Neural progenitor cell (in vitro differentiated cells): ENCODE results near the gene TPGS1. TPM values are rescaled to one million over a fixed set of nuclear protein-coding genes. Genes with fewer than 3 reads are reported as not detected.
A peak's percentile ranks its signal among the peaks of the same experiment; 100 is the strongest.
"Not testable (repeated sequence)": the region's sequence is repeated elsewhere in the genome, so short reads cannot be mapped to it uniquely, and the experiment has no call there.

Experiments used
- DNase-seq: peaks from one replicate; pipeline ENCODE4 v3.0.0-alpha.2; 2016; ENCODE audit warnings: low spot score
- H2AFZ ChIP-seq: fragments of 200-600 bp; sonication (generic); replicated peaks from 2 replicates; pipeline ENCODE4 v1.6.1; 2016; ENCODE audit warnings: antibody characterized with exemption
- H3F3A ChIP-seq: fragments of 200-600 bp; sonication (generic); 2 replicates; pipeline ENCODE4 v1.6.1; 2016; ENCODE audit warnings: antibody characterized with exemption, low read depth
- H3K27ac ChIP-seq: fragments of 200-600 bp; sonication (generic); 2 replicates; pipeline ENCODE4 v1.5.1; 2016; ENCODE audit warnings: mild to moderate bottlenecking
- H3K27me3 ChIP-seq: fragments of 200-600 bp; sonication (generic); 2 replicates; pipeline ENCODE4 v1.6.1; 2016; ENCODE audit warnings: mild to moderate bottlenecking, moderate library complexity
- H3K36me3 ChIP-seq: fragments of 200-600 bp; sonication (generic); 2 replicates; pipeline ENCODE4 v1.5.1; 2016
- H3K4me1 ChIP-seq: fragments of 200-600 bp; sonication (generic); 2 replicates; pipeline ENCODE4 v1.6.1; 2016; ENCODE audit warnings: mixed run types
- H3K4me2 ChIP-seq: fragments of 200-600 bp; sonication (generic); 2 replicates; pipeline ENCODE4 v1.6.1; 2016
- H3K4me3 ChIP-seq: fragments of 200-600 bp; sonication (generic); 2 replicates; pipeline ENCODE4 v1.5.1; 2016
- H3K79me2 ChIP-seq: fragments of 200-600 bp; sonication (generic); 2 replicates; pipeline ENCODE4 v1.6.1; 2016; ENCODE audit warnings: low read depth
- H3K9ac ChIP-seq: fragments of 200-600 bp; sonication (generic); 2 replicates; pipeline ENCODE4 v1.6.1; 2016
- H3K9me3 ChIP-seq: fragments of 200-600 bp; sonication (generic); 2 replicates; pipeline ENCODE4 v1.5.1; 2016; ENCODE audit warnings: low read depth
- H4K20me1 ChIP-seq: fragments of 200-600 bp; sonication (generic); 2 replicates; pipeline ENCODE4 v1.6.1; 2016; ENCODE audit warnings: low read depth
- H3K27ac Mint-ChIP-seq: 3 replicates; pipeline ENCODE4 v1.8.0; 2021; ENCODE audit warnings: mixed read lengths
- H3K27me3 Mint-ChIP-seq: 2 replicates; pipeline ENCODE4 v1.8.0; 2022; ENCODE audit warnings: low read depth, mild to moderate bottlenecking, inconsistent platforms, moderate library complexity, mixed read lengths; ENCODE audit not compliant: insufficient read depth
- H3K36me3 Mint-ChIP-seq: 3 replicates; pipeline ENCODE4 v1.8.0; 2021; ENCODE audit warnings: mixed read lengths
- H3K4me1 Mint-ChIP-seq: 3 replicates; pipeline ENCODE4 v1.8.0; 2021; ENCODE audit warnings: mixed read lengths
- H3K4me3 Mint-ChIP-seq: 3 replicates; pipeline ENCODE4 v1.8.0; 2021; ENCODE audit warnings: mild to moderate bottlenecking, moderate library complexity, mixed read lengths
- H3K9me3 Mint-ChIP-seq: 3 replicates; pipeline ENCODE4 v1.8.0; 2020; ENCODE audit warnings: mixed read lengths
- EZH2 ChIP-seq: fragments of 200-600 bp; sonication (generic); IDR thresholded peaks from 2 replicates; pipeline ENCODE4 v1.6.1; 2017; ENCODE audit warnings: antibody characterized with exemption, mild to moderate bottlenecking, moderate library complexity
- EZH2phosphoT487 ChIP-seq: fragments of 200-600 bp; sonication (generic); IDR thresholded peaks from 2 replicates; pipeline ENCODE4 v1.6.1; 2017; ENCODE audit warnings: antibody characterized with exemption
- total RNA-seq: library from RNA; depleted of rRNA; stranded (reverse); fragments of >200 nt; gene quantifications from 2 replicates; pipeline ENCODE4 v1.2.3, GENCODE V29; 2015; ENCODE audit warnings: low replicate concordance
- TF ChIP-seq, protein P1 (sequence below): fragments of 200-600 bp; sonication (generic); IDR thresholded peaks from 2 replicates; pipeline ENCODE4 v1.5.1; 2017; ENCODE audit warnings: antibody characterized with exemption, mild to moderate bottlenecking

Gene TPGS1
- total RNA-seq, 1 donor from 2014 or later, result 9.4 TPM

DNA sequence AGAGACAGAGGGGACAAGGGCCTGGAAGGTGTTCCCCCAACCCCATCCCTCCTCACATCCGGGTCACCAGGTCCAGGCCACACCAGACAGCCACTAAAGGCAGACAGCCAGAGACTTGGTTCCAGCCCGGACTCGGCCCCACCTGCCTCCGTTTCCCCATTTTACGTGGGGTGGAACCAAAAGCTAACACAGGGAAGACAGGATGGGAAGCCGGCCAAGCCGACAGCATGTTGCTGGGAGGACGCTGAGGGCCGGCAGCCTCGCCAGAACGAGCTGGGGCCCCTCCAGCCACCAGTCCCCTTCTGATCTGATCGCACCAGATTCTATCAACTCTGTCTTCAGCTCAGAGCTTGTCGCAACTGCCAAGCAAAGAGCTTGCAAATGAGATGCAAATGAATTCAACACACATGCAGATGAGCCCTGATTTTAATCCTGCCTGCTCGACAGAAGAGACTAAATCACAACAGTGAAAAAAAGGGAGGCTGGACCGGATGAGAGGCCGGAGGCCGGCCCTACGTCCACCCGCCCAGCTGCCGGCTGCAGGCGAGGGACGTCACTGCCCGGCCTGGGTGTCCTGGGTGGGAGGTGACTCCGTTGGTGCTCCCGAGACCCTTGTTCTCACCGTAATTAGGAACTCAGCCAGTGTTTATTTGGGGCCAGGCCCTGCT lies 28.9 kb upstream of the TPGS1 start:
- H3F3A ChIP-seq, result peaks cover 12% of the 10 kb centered on the region
- H3K4me3 ChIP-seq, result no peak overlapping the region
- H3K9ac ChIP-seq, result no peak overlapping the region
- H3K27me3 ChIP-seq, result no peaks in the 10 kb centered on the region
- DNase-seq, result no peak
- no peaks in the 10 kb centered on the region for H3K36me3 ChIP-seq
- Mint-ChIP-seq H3K27ac (no peak overlapping the region), H3K9me3 (peaks cover 22% of the 10 kb centered on the region), H3K36me3 (peaks cover 4% of the 10 kb centered on the region), H3K4me1 (peaks cover 16% of the 10 kb centered on the region), H3K4me3 (peak overlapping the region; percentile 27), H3K27me3 (peaks cover 31% of the 10 kb centered on the region)
- H3K4me1 ChIP-seq, result no peaks in the 10 kb centered on the region
- no peaks in the 10 kb centered on the region for H4K20me1 ChIP-seq
- H3K79me2 ChIP-seq, result no peaks in the 10 kb centered on the region
- TF ChIP-seq EZH2phosphoT487 (no peak), EZH2 (no peak)
- TF ChIP-seq, protein P1, sequence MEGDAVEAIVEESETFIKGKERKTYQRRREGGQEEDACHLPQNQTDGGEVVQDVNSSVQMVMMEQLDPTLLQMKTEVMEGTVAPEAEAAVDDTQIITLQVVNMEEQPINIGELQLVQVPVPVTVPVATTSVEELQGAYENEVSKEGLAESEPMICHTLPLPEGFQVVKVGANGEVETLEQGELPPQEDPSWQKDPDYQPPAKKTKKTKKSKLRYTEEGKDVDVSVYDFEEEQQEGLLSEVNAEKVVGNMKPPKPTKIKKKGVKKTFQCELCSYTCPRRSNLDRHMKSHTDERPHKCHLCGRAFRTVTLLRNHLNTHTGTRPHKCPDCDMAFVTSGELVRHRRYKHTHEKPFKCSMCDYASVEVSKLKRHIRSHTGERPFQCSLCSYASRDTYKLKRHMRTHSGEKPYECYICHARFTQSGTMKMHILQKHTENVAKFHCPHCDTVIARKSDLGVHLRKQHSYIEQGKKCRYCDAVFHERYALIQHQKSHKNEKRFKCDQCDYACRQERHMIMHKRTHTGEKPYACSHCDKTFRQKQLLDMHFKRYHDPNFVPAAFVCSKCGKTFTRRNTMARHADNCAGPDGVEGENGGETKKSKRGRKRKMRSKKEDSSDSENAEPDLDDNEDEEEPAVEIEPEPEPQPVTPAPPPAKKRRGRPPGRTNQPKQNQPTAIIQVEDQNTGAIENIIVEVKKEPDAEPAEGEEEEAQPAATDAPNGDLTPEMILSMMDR, result no peak
- H3K9me3 ChIP-seq, result no peaks in the 10 kb centered on the region
- no peak overlapping the region for H2AFZ ChIP-seq
- H3K27ac ChIP-seq, result no peak overlapping the region
- H3K4me2 ChIP-seq, result no peak overlapping the region

DNA sequence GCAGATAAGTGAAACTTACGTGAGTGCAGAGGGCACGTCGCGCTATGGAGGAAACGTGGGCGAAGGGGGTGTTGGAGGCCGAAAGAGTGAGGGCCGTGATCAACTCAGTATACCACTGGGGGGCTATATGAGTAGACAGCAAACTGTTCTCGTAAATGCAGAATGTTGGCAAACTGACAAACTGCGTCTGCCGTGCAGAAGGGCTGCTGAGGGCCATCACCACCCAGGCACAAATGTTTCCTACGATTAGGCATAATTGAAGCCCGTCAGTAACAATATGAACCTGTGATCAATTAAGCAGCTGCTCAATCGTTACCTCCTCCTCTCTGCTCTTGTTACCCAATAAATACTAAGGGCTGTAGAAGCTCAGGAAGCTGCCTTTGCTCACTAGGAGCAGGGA lies 28.3 kb upstream of the TPGS1 start:
- Histone ChIP-seq H3K27ac (no peak overlapping the region), H3K4me1 (no peaks in the 10 kb centered on the region), H3K9ac (no peak overlapping the region), H3K79me2 (no peaks in the 10 kb centered on the region), H3F3A (peaks cover 12% of the 10 kb centered on the region), H3K4me3 (no peak overlapping the region), H3K9me3 (no peaks in the 10 kb centered on the region), H4K20me1 (no peaks in the 10 kb centered on the region), H3K36me3 (no peaks in the 10 kb centered on the region), H3K27me3 (no peaks in the 10 kb centered on the region), H2AFZ (no peak overlapping the region), H3K4me2 (no peak overlapping the region)
- H3K4me1 Mint-ChIP-seq, result peaks cover 18% of the 10 kb centered on the region
- peaks cover 4% of the 10 kb centered on the region for H3K36me3 Mint-ChIP-seq
- no peak overlapping the region for H3K4me3 Mint-ChIP-seq
- TF ChIP-seq EZH2phosphoT487 (no peak), EZH2 (no peak)
- TF ChIP-seq, protein P1, result no peak
- peaks cover 22% of the 10 kb centered on the region for H3K9me3 Mint-ChIP-seq
- DNase-seq, result no peak
- peaks cover 31% of the 10 kb centered on the region for H3K27me3 Mint-ChIP-seq
- H3K27ac Mint-ChIP-seq, result no peak overlapping the region

DNA sequence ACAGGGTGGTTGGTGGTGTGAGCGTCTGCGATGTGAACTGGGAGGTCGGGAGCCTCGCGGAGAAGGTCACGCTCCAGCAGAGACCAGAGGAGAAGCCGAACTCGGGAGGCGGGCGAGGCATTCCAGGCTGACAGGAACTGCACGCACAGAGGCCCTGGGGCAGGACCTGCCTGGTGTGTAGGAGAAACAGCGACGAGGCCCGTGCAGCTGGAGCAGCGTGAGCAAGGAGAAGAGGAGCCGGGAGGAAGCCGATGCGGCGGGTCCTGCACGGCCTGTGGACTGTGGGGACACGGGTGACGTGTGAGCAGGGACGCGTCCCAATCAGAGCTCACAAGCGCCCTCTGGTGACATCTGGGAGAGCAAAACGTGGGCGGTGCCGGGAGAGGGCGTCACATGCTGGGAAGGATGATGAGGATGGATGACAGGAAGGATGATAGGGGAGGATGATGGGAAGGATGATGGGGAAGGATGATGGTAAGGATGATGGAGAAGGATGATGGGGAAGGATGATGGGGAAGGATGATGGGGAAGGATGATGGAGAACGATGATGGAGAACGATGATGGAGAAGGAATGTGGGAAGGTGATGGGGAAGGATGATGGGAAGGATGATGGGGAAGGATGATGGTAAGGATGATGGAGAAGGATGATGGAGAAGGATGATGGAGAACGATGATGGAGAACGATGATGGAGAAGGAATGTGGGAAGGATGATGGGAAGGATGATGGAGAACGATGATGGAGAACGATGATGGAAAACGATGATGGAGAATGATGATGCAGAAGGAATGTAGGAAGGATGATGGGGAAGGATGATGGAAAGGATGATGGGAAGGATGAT lies 27.1 kb upstream of the TPGS1 start:
- Histone ChIP-seq H3K27ac (no peak overlapping the region), H4K20me1 (no peaks in the 10 kb centered on the region), H3K27me3 (peaks cover 8% of the 10 kb centered on the region), H3K9me3 (no peaks in the 10 kb centered on the region), H2AFZ (peak overlapping the region; percentile 70), H3K4me1 (peaks cover 2% of the 10 kb centered on the region), H3K9ac (no peak overlapping the region), H3K4me3 (no peak overlapping the region), H3K79me2 (no peaks in the 10 kb centered on the region), H3K4me2 (no peak overlapping the region), H3F3A (peaks cover 15% of the 10 kb centered on the region), H3K36me3 (no peaks in the 10 kb centered on the region)
- Mint-ChIP-seq H3K36me3 (peaks cover 4% of the 10 kb centered on the region), H3K9me3 (peaks cover 22% of the 10 kb centered on the region), H3K27ac (peak overlapping the region; percentile 77), H3K4me1 (peaks cover 27% of the 10 kb centered on the region), H3K4me3 (peak overlapping the region; percentile 74), H3K27me3 (peaks cover 34% of the 10 kb centered on the region)
- peak; percentile 84 for DNase-seq
- TF ChIP-seq EZH2 (no peak), EZH2phosphoT487 (no peak)
- TF ChIP-seq, protein P1, result peak; percentile 63

DNA sequence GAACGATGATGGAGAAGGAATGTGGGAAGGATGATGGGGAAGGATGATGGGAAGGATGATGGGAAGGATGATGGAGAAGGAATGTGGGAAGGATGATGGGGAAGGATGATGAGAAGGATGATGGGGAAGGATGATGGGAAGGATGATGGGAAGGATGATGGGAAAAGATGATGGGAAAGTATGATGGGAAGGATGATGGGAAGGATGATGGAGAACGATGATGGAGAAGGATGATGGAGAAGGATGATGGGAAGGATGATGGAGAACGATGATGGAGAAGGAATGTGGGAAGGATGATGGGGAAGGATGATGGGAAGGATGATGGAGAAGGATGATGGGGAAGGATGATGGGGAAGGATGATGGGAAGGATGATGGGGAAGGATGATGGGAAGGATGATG lies 26.2 kb upstream of the TPGS1 start:
- peak overlapping the region; percentile 44 for H3K4me3 Mint-ChIP-seq

More for the DNA sequence above, 26.2 kb upstream of the TPGS1 start:
- Mint-ChIP-seq H3K4me1 (peaks cover 36% of the 10 kb centered on the region), H3K27ac (peak overlapping the region; percentile 26), H3K27me3 (peaks cover 34% of the 10 kb centered on the region), H3K9me3 (peaks cover 22% of the 10 kb centered on the region)
- H3K9me3 ChIP-seq, H3K9ac ChIP-seq, H3K79me2 ChIP-seq, DNase-seq, H4K20me1 ChIP-seq, H3K36me3 ChIP-seq, H3K36me3 Mint-ChIP-seq, H3K4me2 ChIP-seq, H3K4me3 ChIP-seq, H3K27ac ChIP-seq, H2AFZ ChIP-seq: not testable (repeated sequence)
- peaks cover 11% of the 10 kb centered on the region for H3K4me1 ChIP-seq
- peaks cover 23% of the 10 kb centered on the region for H3F3A ChIP-seq
- H3K27me3 ChIP-seq, result peaks cover 12% of the 10 kb centered on the region
